Nephron progenitor cell (in vitro differentiated cells): Measurements from ENCODE around the gene CD70.

Experiments
- DNase-seq: peaks from one replicate; pipeline ENCODE4 v3.0.0; 2021
- H3K27ac Mint-ChIP-seq: 2 replicates; pipeline ENCODE4 v1.8.0; 2021; ENCODE audit warnings: mild to moderate bottlenecking, moderate library complexity, mixed read lengths
- H3K27me3 Mint-ChIP-seq: 2 replicates; pipeline ENCODE4 v1.8.0; 2021; ENCODE audit warnings: mild to moderate bottlenecking, low read depth, mixed read lengths; ENCODE audit not compliant: poor library complexity
- H3K36me3 Mint-ChIP-seq: 2 replicates; pipeline ENCODE4 v1.8.0; 2021; ENCODE audit warnings: low read depth, mixed read lengths
- H3K4me1 Mint-ChIP-seq: 2 replicates; pipeline ENCODE4 v1.8.0; 2021; ENCODE audit warnings: mixed read lengths
- H3K4me3 Mint-ChIP-seq: 2 replicates; pipeline ENCODE4 v1.8.0; 2021; ENCODE audit warnings: mild to moderate bottlenecking, moderate library complexity, mixed read lengths
- H3K9me3 Mint-ChIP-seq: 2 replicates; pipeline ENCODE4 v1.8.0; 2021; ENCODE audit warnings: mild to moderate bottlenecking, moderate library complexity, mixed read lengths
- TF ChIP-seq, protein P1 (sequence below): fragments of 200-600 bp; sonication (generic); IDR thresholded peaks from 2 replicates; pipeline ENCODE4 v1.5.0; 2021; ENCODE audit warnings: antibody characterized with exemption

The CD70 gene

DNA sequence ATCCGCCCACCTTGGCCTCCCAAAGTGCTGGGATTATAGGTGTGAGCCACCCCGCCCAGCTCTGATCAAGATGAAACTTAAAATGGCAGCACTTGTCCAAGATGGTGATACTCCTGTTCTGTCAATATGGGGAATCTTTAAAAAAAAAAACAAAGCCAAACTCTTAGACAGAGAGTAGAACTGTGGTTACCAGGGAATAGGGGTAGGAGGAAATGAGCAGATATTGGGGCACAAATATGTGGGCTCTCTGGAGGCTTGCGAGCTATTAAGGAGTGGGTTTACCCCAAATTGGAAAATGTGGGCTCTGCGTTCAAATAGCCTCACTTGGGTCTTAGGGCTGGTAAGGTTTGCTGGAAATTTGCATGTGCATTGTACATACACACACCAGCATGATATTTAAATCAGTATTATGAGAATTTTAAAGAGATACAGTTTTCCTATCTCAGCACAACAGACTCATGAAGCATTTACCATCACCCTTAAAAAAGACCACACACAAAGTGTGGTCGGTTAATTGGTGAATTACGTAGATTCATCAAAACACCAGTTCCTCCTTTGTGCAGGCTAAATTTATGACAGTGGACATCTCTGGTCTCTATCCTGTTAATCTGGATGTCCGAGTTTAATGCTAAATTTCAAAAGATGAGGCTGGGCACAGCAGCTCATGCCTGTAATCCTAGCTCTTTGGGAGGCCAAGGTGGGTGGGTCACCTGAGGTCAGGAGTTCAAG, 11.3 kb downstream of the CD70 start:
- Mint-ChIP-seq H3K27me3 (peaks cover 43% of the 10 kb centered on the region), H3K36me3 (no peaks in the 10 kb centered on the region), H3K4me3 (no peak overlapping the region), H3K9me3 (peaks cover 21% of the 10 kb centered on the region), H3K4me1 (no peaks in the 10 kb centered on the region), H3K27ac (no peak overlapping the region)
- TF ChIP-seq, protein P1, sequence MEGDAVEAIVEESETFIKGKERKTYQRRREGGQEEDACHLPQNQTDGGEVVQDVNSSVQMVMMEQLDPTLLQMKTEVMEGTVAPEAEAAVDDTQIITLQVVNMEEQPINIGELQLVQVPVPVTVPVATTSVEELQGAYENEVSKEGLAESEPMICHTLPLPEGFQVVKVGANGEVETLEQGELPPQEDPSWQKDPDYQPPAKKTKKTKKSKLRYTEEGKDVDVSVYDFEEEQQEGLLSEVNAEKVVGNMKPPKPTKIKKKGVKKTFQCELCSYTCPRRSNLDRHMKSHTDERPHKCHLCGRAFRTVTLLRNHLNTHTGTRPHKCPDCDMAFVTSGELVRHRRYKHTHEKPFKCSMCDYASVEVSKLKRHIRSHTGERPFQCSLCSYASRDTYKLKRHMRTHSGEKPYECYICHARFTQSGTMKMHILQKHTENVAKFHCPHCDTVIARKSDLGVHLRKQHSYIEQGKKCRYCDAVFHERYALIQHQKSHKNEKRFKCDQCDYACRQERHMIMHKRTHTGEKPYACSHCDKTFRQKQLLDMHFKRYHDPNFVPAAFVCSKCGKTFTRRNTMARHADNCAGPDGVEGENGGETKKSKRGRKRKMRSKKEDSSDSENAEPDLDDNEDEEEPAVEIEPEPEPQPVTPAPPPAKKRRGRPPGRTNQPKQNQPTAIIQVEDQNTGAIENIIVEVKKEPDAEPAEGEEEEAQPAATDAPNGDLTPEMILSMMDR = no peak
- no peak for DNase-seq

DNA sequence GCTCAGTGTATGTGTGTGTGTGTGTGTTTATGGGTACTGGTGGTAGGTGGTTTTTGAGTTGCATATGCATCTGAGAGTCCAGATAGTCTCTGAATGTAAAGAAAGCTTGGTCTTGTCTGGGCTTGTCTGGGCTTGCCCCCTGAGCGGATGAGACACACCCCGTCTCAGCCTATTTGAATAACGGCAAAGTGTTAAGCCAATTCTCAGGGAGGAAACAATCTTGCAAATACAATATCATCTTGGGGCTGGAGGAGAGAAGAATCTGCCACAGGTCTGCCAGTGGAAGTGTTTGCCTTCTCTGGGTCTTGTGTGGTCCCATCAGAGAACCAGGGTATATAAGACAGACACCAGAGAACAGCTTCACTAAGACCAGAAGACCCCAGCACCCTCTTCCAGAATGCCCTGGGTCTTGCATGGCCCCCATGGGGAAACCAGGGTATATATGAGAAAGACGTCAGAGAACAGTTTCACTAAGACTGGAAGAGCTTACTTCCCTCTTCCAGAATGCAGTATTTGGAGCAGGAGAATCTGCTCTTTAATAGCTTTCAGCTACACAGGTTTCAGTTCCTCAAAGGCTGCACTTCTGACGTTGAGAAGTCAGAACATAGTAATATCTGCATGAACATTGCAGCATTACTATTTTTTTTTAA, 13.3 kb downstream of the CD70 start:
- Mint-ChIP-seq H3K36me3 (no peaks in the 10 kb centered on the region), H3K4me3 (no peak overlapping the region)

DNA sequence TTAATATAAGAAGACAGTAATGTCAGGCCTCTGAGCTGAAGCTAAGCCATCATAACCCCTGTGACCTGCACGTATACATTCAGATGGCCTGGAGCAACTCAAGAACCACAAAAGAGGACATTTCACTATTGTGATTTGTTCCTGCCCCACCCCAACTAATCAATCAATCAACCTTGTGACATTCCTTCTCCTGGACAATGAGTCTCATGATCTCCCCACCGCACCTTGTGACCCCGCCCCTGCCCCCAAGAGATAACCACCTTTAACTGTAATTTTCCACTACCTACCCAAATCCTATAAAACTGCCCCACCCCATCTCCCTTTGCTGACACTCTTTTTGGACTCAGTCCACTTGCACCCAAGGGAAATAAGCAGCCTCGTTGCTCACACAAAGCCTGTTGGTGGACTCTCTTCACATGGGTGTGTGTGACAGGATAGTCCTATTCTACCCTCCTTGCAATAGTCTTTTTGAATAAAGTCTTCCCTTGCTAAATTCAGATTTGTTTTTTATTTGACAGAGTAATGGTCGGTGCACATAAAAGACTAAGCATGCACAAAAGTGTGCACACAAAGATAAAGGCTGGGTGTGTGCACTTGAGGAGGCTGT, 14.0 kb downstream of the CD70 start:
- Mint-ChIP-seq H3K9me3 (peaks cover 22% of the 10 kb centered on the region), H3K36me3 (no peaks in the 10 kb centered on the region), H3K4me3 (no peak overlapping the region), H3K27me3 (peaks cover 23% of the 10 kb centered on the region), H3K27ac (no peak overlapping the region), H3K4me1 (no peaks in the 10 kb centered on the region)
- TF ChIP-seq, protein P1 = no peak
- no peak for DNase-seq

More for the DNA sequence above, 13.3 kb downstream of the CD70 start:
- Mint-ChIP-seq H3K27ac (no peak overlapping the region), H3K9me3 (peaks cover 21% of the 10 kb centered on the region), H3K27me3 (peaks cover 23% of the 10 kb centered on the region), H3K4me1 (no peaks in the 10 kb centered on the region)
- TF ChIP-seq, protein P1 = no peak
- DNase-seq = no peak

DNA sequence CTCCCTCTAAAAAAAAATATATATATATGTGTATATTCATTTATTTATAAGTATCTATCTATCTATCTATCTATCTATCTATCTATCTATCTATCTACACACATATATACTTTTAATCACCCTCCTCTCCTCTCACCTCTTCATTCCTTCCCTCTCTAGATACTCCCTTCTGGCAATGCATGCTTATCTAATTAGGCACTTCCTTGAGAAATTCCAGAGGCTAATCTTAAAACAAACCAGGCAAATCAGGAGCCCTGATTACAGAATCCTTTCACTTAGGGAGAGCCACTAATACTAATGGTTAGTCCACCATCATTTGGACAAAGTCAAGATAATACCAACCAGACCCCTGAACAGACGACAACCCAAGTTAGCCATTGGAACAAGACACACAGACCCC, 17.6 kb downstream of the CD70 start:
- TF ChIP-seq, protein P1 = no peak
- DNase-seq = no peak
- Mint-ChIP-seq H3K4me1 (no peaks in the 10 kb centered on the region), H3K4me3 (no peak overlapping the region), H3K36me3 (no peaks in the 10 kb centered on the region), H3K27ac (no peak overlapping the region), H3K27me3 (peaks cover 13% of the 10 kb centered on the region), H3K9me3 (peaks cover 25% of the 10 kb centered on the region)

DNA sequence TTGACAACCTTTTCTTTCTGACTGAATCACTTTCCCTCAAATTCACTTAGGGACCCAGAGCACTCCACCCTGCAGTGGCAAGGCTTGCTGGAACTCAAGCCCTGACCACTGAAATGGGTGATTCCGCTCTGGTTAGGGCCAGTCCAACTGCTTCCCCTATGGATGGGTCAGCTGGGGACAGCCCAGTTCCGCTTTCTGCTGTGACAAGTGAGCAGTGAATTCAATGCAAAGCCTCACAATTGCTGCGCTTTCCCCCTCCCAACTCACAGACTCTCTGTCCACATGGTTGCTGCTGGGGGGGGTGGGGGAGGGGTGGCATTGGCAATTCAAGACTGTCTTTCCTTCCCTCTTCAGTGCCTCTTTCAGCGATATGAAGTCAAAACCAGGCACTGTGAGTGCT, 18.7 kb downstream of the CD70 start:
- Mint-ChIP-seq H3K27me3 (peaks cover 10% of the 10 kb centered on the region), H3K4me3 (no peak overlapping the region), H3K4me1 (no peaks in the 10 kb centered on the region), H3K36me3 (no peaks in the 10 kb centered on the region), H3K9me3 (peaks cover 31% of the 10 kb centered on the region), H3K27ac (no peak overlapping the region)
- no peak for DNase-seq
- TF ChIP-seq, protein P1 = no peak
